HCT116 (cell line): ENCODE results near the gene DBP. TPM values are rescaled to one million over a fixed set of nuclear protein-coding genes. Genes with fewer than 3 reads are reported as not detected.

ENCODE experiments used
- ATAC-seq: fragments of 200-7000 bp; cut with Tn5 transposase; 2 replicates; pipeline ENCODE4 v1.9.1; 2020; ENCODE audit warnings: mild to moderate bottlenecking, moderate library complexity
- BruUV-seq: library from RNA; stranded (reverse); fragments of 400-500 nt; replicated peaks from 2 replicates; lab custom pipeline; 2021; lab: Mats Ljungman, UMichigan
- CTCF ChIA-PET: fragments of 300-600 bp; sonication (Branson Sonifier 250); formaldehyde crosslinking; loops from one replicate; lab custom pipeline; 2021; ENCODE audit warnings: antibody characterized with exemption; lab: Charles Lee
- POLR2A ChIA-PET: fragments of 300-600, 350-600 bp; sonication (Branson Sonifier 250); formaldehyde crosslinking; loops from one replicate; lab custom pipeline; 2021; ENCODE audit warnings: antibody characterized with exemption; lab: Charles Lee
- RAD21 ChIA-PET, 2 experiments: fragments of 300-600 bp; sonication (Branson Sonifier 250); formaldehyde crosslinking; loops; one replicate each; lab custom pipeline; 2023; ENCODE audit warnings: low total read pairs in 2 of 2; ENCODE audit not compliant: uncharacterized antibody in 2 of 2, unreplicated experiment in 2 of 2, low non-redundant PET in 1 of 2; lab: Charles Lee
- DNase-seq: peaks from one replicate; pipeline ENCODE4 v3.0.0-alpha.2; 2010; ENCODE audit warnings: low read depth, low spot score
- H2AFZ ChIP-seq: fragments of 200-600 bp; shearing (Covaris generic), sonication (generic); 2 replicates; pipeline ENCODE4 v1.6.1; 2017; ENCODE audit warnings: low read depth, mixed run types, mixed read lengths, antibody characterized with exemption, low read length; ENCODE audit not compliant: poor library complexity, severe bottlenecking
- H3K27ac ChIP-seq: 2 replicates; pipeline ENCODE4 v1.5.1; 2012; ENCODE audit warnings: low read depth, low read length
- H3K27me3 ChIP-seq: fragments of 200-600 bp; sonication (generic); 2 replicates; pipeline ENCODE4 v1.6.1; 2016; ENCODE audit warnings: mixed run types, low read length, mixed read lengths; ENCODE audit not compliant: insufficient read depth
- H3K36me3 ChIP-seq, 2 experiments: fragments of 200-500 bp in 1 of 2; fragments of 200-600 bp in 1 of 2; sonication (Bioruptor generic) in 1 of 2; sonication (generic) in 1 of 2; 2 replicates each; pipeline versions ENCODE4 v1.5.1 to v1.6.1; 2014 to 2016; ENCODE audit warnings: low read length in 2 of 2, inconsistent platforms in 1 of 2, mixed read lengths in 1 of 2, mixed run types in 1 of 2; ENCODE audit not compliant: insufficient read depth in 2 of 2, control insufficient read depth in 1 of 2
- H3K4me1 ChIP-seq, 2 experiments: fragments of 200-600 bp in 1 of 2; sonication (generic) in 1 of 2; 2 replicates each; pipeline versions ENCODE4 v1.5.1 to v1.6.1; 2012 to 2017; ENCODE audit warnings: low read length in 2 of 2, inconsistent platforms in 1 of 2, mild to moderate bottlenecking in 1 of 2, mixed read lengths in 1 of 2, mixed run types in 1 of 2, moderate library complexity in 1 of 2; ENCODE audit not compliant: insufficient read depth in 2 of 2, control insufficient read depth in 1 of 2
- H3K4me2 ChIP-seq: fragments of 200-600 bp; sonication (generic); 2 replicates; pipeline ENCODE4 v1.6.1; 2017; ENCODE audit warnings: mixed run types, low read length, mixed read lengths
- H3K4me3 ChIP-seq, 2 experiments: fragments of 200-600 bp in 1 of 2; sonication (generic) in 1 of 2; replicated peaks in 1 of 2; 2 replicates each; pipeline ENCODE4 v1.5.1; 2011 to 2016; ENCODE audit warnings: low read length in 2 of 2, control low read depth in 1 of 2, low read depth in 1 of 2, mild to moderate bottlenecking in 1 of 2, mixed read lengths in 1 of 2, mixed run types in 1 of 2
- H3K79me2 ChIP-seq: fragments of 200-600 bp; sonication (generic); 2 replicates; pipeline ENCODE4 v1.6.1; 2017; ENCODE audit warnings: mild to moderate bottlenecking, mixed run types, low read length, moderate library complexity, mixed read lengths; ENCODE audit not compliant: insufficient read depth
- H3K9ac ChIP-seq: fragments of 200-600 bp; sonication (generic); 2 replicates; pipeline ENCODE4 v1.6.1; 2016; ENCODE audit warnings: low read length, mixed read lengths
- H3K9me2 ChIP-seq: fragments of 200-600 bp; sonication (generic), shearing (Covaris generic); 2 replicates; pipeline ENCODE4 v1.6.1; 2017; ENCODE audit warnings: mixed run types, mild to moderate bottlenecking, moderate library complexity; ENCODE audit not compliant: insufficient read depth
- H3K9me3 ChIP-seq, 2 experiments: fragments of 200-500 bp in 1 of 2; fragments of 200-600 bp in 1 of 2; sonication (Bioruptor generic) in 1 of 2; sonication (generic) in 1 of 2; 2 replicates each; pipeline ENCODE4 v1.6.1; 2014 to 2017; ENCODE audit warnings: low read length in 2 of 2, mixed read lengths in 2 of 2, inconsistent platforms in 1 of 2, low read depth in 1 of 2, mild to moderate bottlenecking in 1 of 2, mixed run types in 1 of 2, moderate library complexity in 1 of 2; ENCODE audit not compliant: control insufficient read depth in 1 of 2, insufficient read depth in 1 of 2
- H4K20me1 ChIP-seq: fragments of 200-600 bp; sonication (generic), shearing (Covaris generic); 2 replicates; pipeline ENCODE4 v1.6.1; 2017; ENCODE audit warnings: mixed run types, mild to moderate bottlenecking, moderate library complexity; ENCODE audit not compliant: insufficient read depth
- CEBPB ChIP-seq: IDR thresholded peaks from 2 replicates; pipeline ENCODE4 v1.6.1; 2012; ENCODE audit warnings: low read depth
- EGR1 ChIP-seq: IDR thresholded peaks from 2 replicates; pipeline ENCODE4 v1.6.1; 2012; ENCODE audit warnings: low read depth
- ELF1 ChIP-seq: IDR thresholded peaks from 2 replicates; pipeline ENCODE4 v1.6.1; 2012; ENCODE audit warnings: low read depth, borderline replicate concordance
- EZH2 ChIP-seq: fragments of 200-600 bp; sonication (generic); IDR thresholded peaks from 2 replicates; pipeline ENCODE4 v1.6.1; 2017; ENCODE audit warnings: antibody characterized with exemption, mixed run types
- EZH2phosphoT487 ChIP-seq: fragments of 200-600 bp; IDR thresholded peaks from 2 replicates; pipeline ENCODE4 v1.6.1; 2018; ENCODE audit warnings: antibody characterized with exemption, borderline replicate concordance
- FOSL1 ChIP-seq: IDR thresholded peaks from 2 replicates; pipeline ENCODE4 v1.6.1; 2012; ENCODE audit warnings: low read depth
- JUND ChIP-seq: IDR thresholded peaks from 2 replicates; pipeline ENCODE4 v1.6.1; 2012
- POLR2AphosphoS5 ChIP-seq: IDR thresholded peaks from 2 replicates; pipeline ENCODE4 v1.6.1; 2011; ENCODE audit warnings: mild to moderate bottlenecking, low read depth, low read length, moderate library complexity
- RAD21 ChIP-seq: IDR thresholded peaks from 2 replicates; pipeline ENCODE4 v1.6.1; 2012; ENCODE audit warnings: low read depth, mild to moderate bottlenecking
- SIN3A ChIP-seq: IDR thresholded peaks from 2 replicates; pipeline ENCODE4 v1.6.1; 2012; ENCODE audit warnings: low read depth
- SP1 ChIP-seq: IDR thresholded peaks from 2 replicates; pipeline ENCODE4 v1.6.1; 2012; ENCODE audit warnings: low read depth
- SRF ChIP-seq: IDR thresholded peaks from 2 replicates; pipeline ENCODE4 v1.6.1; 2012; ENCODE audit warnings: low read depth
- YY1 ChIP-seq: IDR thresholded peaks from 2 replicates; pipeline ENCODE4 v1.6.1; 2011; ENCODE audit warnings: low read length, low read depth, moderate library complexity, mild to moderate bottlenecking; ENCODE audit not compliant: insufficient replicate concordance; ENCODE audit errors: extremely low read depth
- ZFX ChIP-seq: fragments of 450-650 bp; IDR thresholded peaks from 2 replicates; pipeline ENCODE4 v1.6.1; 2017
- ZNF274 ChIP-seq: fragments of 200-500 bp; sonication (Bioruptor generic); IDR thresholded peaks from 2 replicates; pipeline ENCODE4 v1.6.1; 2014; ENCODE audit warnings: mild to moderate bottlenecking, low read depth, low read length, inconsistent platforms
- intact Hi-C: fragments of 100-400 bp; cut with micrococcal nuclease; formaldehyde crosslinking; loops from 2 replicates; pipeline ENCODE4 v1.10.0; 2022
- total RNA-seq: library from RNA; stranded (reverse); gene quantifications from one replicate; pipeline ENCODE4 v1.2.1, GENCODE V29; 2021; ENCODE audit not compliant: unreplicated experiment
- TF ChIP-seq, protein P1 (sequence below): IDR thresholded peaks from 2 replicates; pipeline ENCODE4 v1.6.1; 2011; ENCODE audit warnings: mild to moderate bottlenecking, low read length, moderate library complexity; ENCODE audit not compliant: insufficient replicate concordance; ENCODE audit errors: extremely low read depth
- TF ChIP-seq, protein P2 (sequence below): IDR thresholded peaks from 2 replicates; pipeline ENCODE4 v1.6.1; 2012; ENCODE audit warnings: low read depth
- TF ChIP-seq, protein P3 (sequence below), 3 experiments: fragments of 200-600 bp in 1 of 3; sonication (generic) in 1 of 3; IDR thresholded peaks in 2 of 3; conservative IDR thresholded peaks in 1 of 3; 2 replicates each; pipeline ENCODE4 v1.5.1; 2012 to 2017; ENCODE audit warnings: low read depth in 2 of 3, low read length in 2 of 3, antibody characterized with exemption in 1 of 3, borderline replicate concordance in 1 of 3, control low read depth in 1 of 3, mild to moderate bottlenecking in 1 of 3, mixed read lengths in 1 of 3, mixed run types in 1 of 3, moderate library complexity in 1 of 3; ENCODE audit not compliant: insufficient read depth in 1 of 3
- TF ChIP-seq, protein P4 (sequence below): IDR thresholded peaks from 2 replicates; pipeline ENCODE4 v1.6.1; 2012

DBP gene
- total RNA-seq, 1 experiment from 2014 or later: 45.9 TPM

DNA sequence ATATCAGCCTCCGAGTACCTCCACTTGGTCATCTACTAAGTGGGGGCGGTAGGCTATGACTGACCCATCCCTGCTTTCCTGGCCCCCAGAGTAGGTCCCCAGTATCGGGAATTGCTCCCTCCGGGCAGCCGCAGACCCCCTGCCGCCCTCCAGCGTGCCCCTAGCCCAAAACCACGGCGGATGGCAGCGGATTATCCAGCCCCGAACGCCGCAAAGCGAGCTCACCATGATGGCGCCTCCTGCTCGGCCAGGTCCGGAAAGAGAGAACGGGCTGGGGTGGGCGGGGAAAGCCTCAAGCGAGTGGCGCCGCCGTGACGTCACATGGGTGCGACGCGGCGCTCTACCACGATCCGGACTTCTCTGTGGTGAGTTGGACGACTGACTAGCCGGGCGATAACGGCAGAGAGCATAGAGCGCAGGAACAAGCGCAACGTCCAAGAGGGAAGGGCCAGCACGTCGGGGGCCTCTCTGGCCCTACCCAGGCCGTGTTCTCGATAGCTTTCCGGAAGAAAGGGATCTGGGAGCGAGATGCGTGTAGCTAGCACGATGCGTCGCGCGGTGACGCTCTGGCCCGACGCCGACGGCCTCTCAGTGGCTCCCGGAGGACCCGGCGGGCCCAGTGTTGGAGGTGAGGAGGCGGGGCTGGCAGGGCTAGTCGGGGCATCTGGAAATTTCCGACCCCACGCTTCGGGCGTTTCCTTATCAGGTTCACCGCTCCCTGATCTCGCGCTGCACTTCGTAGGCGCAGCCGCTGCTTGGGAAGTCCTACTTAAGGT is 18.1 kb downstream of the DBP start, which contains the start of the genes RPL18 and SPHK2:
Gene RPL18 (minus strand): TSS at position 263 of the 776 bp plus-strand sequence. CDS start 35 bp downstream, at position 228.
Gene SPHK2 (plus strand): TSS at position 591 of the 776 bp plus-strand sequence. CDS start 1,009 bp downstream, outside the sequence.
- BruUV-seq: no TSS peak
- POLR2A ChIA-PET: interaction anchor here (0.6 to 2.4 kb wide), 34 partner anchors 9 to 374 kb away, joined by 3 to 31 read pairs (median 5); partner anchors contain the start of genes CA11, DBP, GYS1 and KDELR1
- Histone ChIP-seq H3K27ac (peak within 1 kb of the TSS; percentile 86), H3K27me3 (no peaks in the 10 kb centered on the region), H3K4me1 (peaks cover 38 to 56% of the 10 kb centered on the region in 2 experiments), H3K9me2 (no peaks in the 10 kb centered on the region), H3K36me3 (peaks cover 20 to 37% of the 10 kb centered on the region in 2 experiments), H3K9ac (peak within 1 kb of the TSS; percentile 99), H3K4me3 (peak within 1 kb of the TSS; percentile 56 to 93), H3K4me2 (peak within 1 kb of the TSS; percentile 87), H3K79me2 (peaks cover 55% of the 10 kb centered on the region), H3K9me3 (no peaks in the 10 kb centered on the region), H2AFZ (no peak within 1 kb of the TSS), H4K20me1 (peaks cover 34% of the 10 kb centered on the region; the same call in 1 of the 2 replicates)
- intact Hi-C loops: no loop called here
- DNase-seq (peak; percentile 99), ATAC-seq (peak; percentile 78)
- RAD21 ChIA-PET: interaction anchor here in 1 of 2 experiments (0.7 to 1.0 kb wide), 3 partner anchors 11 to 117 kb away, joined by 3 read pairs; no protein-coding TSS in a partner anchor
- CTCF ChIA-PET: interaction anchor here (0.6 to 1.3 kb wide), 10 partner anchors 9 to 1429 kb away, joined by 3 to 9 read pairs (median 4); partner anchors contain the start of gene CA11
- TF ChIP-seq, protein P1, sequence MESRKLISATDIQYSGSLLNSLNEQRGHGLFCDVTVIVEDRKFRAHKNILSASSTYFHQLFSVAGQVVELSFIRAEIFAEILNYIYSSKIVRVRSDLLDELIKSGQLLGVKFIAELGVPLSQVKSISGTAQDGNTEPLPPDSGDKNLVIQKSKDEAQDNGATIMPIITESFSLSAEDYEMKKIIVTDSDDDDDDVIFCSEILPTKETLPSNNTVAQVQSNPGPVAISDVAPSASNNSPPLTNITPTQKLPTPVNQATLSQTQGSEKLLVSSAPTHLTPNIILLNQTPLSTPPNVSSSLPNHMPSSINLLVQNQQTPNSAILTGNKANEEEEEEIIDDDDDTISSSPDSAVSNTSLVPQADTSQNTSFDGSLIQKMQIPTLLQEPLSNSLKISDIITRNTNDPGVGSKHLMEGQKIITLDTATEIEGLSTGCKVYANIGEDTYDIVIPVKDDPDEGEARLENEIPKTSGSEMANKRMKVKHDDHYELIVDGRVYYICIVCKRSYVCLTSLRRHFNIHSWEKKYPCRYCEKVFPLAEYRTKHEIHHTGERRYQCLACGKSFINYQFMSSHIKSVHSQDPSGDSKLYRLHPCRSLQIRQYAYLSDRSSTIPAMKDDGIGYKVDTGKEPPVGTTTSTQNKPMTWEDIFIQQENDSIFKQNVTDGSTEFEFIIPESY: peak; percentile 77
- TF ChIP-seq, protein P2, sequence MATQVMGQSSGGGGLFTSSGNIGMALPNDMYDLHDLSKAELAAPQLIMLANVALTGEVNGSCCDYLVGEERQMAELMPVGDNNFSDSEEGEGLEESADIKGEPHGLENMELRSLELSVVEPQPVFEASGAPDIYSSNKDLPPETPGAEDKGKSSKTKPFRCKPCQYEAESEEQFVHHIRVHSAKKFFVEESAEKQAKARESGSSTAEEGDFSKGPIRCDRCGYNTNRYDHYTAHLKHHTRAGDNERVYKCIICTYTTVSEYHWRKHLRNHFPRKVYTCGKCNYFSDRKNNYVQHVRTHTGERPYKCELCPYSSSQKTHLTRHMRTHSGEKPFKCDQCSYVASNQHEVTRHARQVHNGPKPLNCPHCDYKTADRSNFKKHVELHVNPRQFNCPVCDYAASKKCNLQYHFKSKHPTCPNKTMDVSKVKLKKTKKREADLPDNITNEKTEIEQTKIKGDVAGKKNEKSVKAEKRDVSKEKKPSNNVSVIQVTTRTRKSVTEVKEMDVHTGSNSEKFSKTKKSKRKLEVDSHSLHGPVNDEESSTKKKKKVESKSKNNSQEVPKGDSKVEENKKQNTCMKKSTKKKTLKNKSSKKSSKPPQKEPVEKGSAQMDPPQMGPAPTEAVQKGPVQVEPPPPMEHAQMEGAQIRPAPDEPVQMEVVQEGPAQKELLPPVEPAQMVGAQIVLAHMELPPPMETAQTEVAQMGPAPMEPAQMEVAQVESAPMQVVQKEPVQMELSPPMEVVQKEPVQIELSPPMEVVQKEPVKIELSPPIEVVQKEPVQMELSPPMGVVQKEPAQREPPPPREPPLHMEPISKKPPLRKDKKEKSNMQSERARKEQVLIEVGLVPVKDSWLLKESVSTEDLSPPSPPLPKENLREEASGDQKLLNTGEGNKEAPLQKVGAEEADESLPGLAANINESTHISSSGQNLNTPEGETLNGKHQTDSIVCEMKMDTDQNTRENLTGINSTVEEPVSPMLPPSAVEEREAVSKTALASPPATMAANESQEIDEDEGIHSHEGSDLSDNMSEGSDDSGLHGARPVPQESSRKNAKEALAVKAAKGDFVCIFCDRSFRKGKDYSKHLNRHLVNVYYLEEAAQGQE: no peak
- TF ChIP-seq JUND: no peak
- TF ChIP-seq RAD21: no peak
- peak; percentile 97; the same call in 1 of the 2 replicates for TF ChIP-seq ELF1
- no peak for TF ChIP-seq EZH2phosphoT487
- TF ChIP-seq FOSL1: no peak
- TF ChIP-seq, protein P3, sequence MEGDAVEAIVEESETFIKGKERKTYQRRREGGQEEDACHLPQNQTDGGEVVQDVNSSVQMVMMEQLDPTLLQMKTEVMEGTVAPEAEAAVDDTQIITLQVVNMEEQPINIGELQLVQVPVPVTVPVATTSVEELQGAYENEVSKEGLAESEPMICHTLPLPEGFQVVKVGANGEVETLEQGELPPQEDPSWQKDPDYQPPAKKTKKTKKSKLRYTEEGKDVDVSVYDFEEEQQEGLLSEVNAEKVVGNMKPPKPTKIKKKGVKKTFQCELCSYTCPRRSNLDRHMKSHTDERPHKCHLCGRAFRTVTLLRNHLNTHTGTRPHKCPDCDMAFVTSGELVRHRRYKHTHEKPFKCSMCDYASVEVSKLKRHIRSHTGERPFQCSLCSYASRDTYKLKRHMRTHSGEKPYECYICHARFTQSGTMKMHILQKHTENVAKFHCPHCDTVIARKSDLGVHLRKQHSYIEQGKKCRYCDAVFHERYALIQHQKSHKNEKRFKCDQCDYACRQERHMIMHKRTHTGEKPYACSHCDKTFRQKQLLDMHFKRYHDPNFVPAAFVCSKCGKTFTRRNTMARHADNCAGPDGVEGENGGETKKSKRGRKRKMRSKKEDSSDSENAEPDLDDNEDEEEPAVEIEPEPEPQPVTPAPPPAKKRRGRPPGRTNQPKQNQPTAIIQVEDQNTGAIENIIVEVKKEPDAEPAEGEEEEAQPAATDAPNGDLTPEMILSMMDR (IDR thresholded peaks at IDR 0.05 in 2 of 3, conservative IDR thresholded peaks at IDR 0.05 in 1 of 3; ENCODE audit: borderline replicate concordance in 1 of 3, insufficient read depth in 1 of 3, low read depth in 2 of 3, low read length in 2 of 3): no peak
- TF ChIP-seq POLR2AphosphoS5: peak; percentile 97
- peak; percentile 69 for TF ChIP-seq SIN3A
- no peak for TF ChIP-seq EZH2
- TF ChIP-seq CEBPB: no peak
- peak; percentile 83 for TF ChIP-seq SP1
- peak; percentile 42; the same call in 1 of the 2 replicates for TF ChIP-seq EGR1
- TF ChIP-seq YY1: peak; percentile 74
- peak; percentile 97 for TF ChIP-seq SRF
- TF ChIP-seq, protein P4, sequence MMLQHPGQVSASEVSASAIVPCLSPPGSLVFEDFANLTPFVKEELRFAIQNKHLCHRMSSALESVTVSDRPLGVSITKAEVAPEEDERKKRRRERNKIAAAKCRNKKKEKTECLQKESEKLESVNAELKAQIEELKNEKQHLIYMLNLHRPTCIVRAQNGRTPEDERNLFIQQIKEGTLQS: no peak
- no peak for TF ChIP-seq ZFX
- TF ChIP-seq ZNF274: no peak
